SIG-M5 treated with dmso at 0.1 percent for 504 hours (cell line): Measurements from ENCODE around the gene SRSF2.
"Not testable (repeated sequence)": the region's sequence is repeated elsewhere in the genome, so short reads cannot be mapped to it uniquely, and the experiment has no call there.

Experiments used
- DNase-seq: peaks from one replicate; lab custom pipeline; 2025; ENCODE audit not compliant: unreplicated experiment; lab: John Stamatoyannopoulos, UW

SRSF2 gene

DNA sequence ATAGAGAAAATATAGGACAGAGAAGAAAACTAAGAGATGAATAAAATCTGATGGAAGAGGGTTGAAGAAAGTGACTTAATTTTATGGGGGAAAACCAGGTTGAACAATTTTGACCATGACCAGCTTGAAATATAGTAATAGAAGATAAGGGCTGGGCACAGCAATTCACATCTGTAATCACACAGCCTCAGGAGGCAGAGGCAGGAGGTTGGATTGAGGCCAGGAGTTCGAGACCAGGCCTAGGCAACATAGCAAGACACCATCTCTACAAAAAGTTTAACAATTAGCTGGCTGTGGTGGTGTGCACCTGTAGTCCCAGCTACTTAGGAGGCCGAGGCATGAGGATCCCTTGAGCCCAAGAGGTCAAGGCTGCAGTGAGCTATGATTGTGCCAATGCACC lies 35.1 kb downstream of the SRSF2 start:
- DNase-seq = no peak

DNA sequence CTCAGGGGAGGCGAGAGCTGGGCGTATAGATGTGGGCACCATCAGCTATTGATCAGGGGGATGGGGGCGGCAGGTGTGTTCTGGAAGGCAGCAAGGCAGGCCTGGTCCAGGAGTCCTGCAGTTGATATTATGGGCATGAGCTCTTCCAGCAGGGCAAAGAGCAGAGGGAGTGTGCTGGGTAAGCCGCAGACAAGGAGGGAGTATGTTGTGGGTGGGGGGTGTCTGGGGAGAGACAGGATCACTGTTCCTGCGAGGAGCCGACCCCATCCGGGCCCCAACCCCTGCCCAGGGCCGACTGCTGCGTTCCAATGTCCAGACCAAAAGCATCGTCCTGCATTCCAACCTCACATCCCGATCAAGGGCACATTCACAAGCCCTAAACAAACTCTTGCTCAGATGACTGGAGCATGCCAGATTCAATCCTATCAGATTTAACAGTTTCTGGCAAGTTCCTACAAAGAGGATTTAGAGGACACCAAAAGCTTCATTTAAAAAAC lies 35.6 kb downstream of the SRSF2 start:
- no peak for DNase-seq

DNA sequence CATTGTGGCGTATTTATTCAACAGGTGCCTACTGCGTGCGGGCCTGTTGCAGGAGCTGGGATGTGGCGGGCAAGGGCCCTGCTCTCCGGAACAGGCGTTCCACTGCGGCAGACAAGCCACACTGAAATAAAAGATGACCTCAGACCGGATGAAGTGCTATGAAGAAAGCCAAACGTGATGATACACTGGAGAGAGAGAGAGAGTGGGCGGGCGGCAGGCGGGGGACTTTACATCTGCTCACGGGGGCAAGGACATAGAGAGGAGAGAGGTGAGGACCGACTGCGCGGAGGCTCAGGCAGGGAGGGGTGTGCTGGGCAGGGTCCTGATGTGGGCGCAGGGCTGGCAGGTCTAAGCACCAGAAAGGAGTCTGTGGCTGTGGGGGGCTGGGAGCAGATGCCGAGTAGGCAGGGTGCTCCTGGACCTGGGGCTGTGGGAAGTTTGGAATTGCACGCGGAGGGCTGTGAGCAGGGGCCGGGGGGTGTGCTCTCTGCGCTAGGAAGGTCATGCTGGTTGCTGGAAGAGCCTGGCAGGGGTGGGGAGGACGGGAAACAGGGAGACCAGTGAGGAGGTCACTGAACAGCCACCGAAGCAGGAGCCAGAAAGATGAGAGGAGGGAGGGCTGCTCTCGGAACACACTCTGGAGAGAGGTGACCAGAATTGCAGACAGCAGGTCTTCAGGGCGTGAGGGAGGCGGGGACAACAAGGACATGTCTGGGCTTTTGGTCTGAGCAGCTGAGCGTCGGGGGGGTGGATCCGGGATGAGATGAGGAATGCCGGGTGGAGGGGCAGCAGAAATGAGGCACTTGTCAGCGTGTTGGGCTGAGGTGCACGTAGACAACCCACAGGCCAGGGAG lies 36.3 kb downstream of the SRSF2 start:
- no peak for DNase-seq

DNA sequence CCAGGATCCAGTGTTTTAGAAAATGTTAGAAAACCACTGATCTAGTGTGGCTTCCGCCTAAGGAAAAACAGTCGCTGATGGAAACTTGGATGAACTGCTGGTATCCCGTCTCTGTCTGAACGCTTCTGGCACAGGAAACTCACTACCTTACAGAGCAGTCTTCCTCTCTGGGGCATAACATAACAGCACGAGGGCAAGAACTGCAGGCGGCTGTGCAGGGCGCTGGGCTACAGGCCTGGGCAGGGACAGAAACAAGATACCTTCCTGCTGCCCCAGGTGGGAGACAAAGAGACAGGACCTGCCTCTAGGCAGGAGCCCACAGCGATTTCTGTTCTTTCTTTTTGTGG lies 36.9 kb downstream of the SRSF2 start:
- DNase-seq = no peak

DNA sequence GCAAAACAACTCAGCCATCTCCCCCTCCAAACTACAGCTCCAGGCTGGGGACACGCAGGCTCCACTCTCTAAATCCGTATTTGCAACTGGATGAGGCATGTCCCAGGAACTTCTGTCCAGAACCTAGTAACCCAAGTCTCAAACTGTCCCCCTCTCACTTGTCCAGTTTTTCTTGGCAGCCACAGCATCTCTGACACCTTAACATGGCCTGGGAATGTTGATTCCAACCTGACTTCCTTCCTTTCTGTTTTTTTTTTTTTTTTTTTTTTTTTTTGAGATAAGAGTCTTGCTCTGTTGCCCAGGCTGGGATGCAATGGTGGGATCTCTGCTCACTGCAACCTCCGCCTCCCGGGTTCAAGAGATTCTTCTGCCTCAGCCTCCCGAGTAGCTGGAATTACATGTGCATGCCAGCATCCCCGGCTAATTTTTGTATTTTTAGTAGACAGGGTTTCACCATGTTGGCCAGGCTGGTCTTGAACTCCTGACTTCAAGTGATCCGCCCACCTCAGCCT lies 38.6 kb downstream of the SRSF2 start:
- not testable (repeated sequence) for DNase-seq

DNA sequence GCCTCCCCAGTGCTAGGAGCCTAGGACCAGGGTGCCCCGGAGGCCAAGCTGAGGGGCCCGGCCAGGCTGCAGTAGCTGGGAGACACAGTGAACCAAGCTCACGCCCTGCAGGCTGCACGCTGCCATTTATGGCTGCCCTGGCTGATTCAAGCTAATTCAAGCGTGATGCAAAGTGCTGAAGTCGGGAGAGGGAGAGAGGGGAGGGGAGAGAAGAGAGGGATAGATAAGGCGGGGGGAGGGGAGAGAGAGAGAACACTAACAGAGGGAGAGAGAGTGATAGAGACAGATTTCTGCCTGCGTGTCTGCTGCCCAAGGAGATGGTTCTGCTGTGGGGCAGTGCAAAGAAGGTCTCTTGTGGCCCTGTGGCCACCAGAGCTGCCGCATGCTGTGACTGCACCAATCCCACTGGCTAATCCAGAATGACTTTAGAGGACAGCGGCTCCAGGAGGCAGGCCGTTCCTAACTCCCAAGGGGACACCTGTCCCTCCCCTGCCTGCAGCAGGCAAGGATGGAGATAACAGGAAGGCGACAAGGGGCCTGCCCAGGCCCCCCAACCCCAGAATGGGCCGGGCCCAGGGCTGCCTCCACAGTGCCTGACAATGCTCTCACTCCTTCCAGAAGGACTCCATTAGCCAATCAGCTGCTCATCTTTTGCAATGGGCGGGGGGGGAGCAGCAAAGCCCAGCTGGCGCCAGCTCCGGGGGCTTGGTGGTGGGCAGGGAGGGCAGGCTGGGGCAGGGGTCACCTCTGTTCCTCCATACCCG lies 39.2 kb downstream of the SRSF2 start:
- no peak for DNase-seq

DNA sequence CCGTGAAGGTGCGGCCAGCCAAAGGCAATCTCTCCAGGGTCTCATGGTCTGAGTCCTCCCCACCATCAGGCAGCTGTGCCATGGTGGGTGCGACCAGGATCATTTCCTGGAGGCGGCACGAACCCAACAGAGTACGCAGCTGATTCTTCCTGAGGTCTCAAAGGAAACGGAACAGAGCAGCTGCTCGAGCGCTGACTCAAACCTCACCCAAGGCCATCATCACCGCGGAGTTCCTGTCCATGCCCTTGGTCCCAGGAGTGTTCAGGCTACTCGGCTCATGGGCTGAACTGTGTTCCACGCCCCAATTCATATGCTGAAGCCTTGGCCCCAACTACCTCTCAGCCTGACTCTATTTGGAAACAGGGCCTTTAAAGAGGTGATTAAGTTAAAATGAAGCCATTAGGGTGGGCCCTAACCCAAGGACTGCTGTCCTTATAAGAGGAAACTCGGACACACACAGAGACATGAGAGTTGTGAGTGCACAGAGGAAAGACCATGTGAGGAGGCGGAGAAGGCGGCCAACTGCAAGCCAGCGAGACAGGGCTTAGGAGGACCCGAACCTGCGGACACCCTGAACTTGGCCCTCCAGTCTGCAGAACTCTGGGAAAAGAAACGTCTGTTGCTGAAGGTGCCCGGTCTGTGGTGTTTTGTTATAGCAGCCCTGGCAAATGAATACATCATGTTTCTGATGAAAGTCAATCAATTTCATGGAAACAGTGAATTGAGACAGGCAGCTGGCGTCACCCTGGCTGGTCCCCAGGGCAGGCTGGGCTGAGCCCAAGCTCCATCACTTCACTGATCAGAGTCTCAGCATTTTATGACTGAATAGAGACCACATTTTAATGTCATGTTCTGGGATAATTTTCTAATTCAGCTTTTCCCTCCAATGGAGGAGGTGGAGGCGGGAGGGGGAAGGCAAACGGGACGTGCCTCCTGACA lies 40.1 kb downstream of the SRSF2 start:
- no peak for DNase-seq

DNA sequence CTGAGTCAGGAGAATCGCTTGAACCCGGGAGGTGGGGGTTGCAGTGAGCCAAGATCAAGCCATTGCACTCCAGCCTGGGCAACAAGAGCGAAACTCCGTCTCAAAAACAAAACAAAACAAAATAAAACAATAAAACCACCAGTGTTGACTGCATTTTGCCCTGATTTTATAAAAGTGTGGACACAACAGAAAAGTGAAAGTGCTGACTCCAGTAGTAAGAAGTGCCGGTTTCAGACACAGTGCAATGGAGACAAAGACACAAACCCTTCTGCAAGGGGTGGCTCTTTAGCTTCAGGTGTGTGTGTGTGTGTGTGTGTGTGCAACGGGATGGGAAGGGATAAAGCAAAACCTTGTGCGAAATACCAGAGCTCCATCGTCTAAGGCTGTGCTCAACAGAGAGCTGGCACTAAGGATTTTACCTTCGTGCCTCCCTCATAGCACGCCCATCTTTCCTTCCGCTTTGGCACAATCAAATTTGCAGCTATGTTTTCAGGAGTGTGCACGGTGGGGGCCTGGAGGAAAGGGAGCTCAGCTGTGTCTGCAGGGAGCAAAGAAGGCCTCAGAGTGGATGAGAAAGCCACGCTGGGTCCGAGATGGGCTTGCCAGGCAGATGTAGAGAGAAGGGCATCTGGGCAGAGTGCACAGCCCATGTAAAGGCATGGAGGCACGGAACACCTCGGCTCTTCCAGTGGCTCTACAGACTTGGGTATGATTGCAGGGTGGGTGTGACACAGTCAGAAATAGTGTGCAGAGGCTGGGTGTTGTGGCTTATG lies 41.9 kb downstream of the SRSF2 start:
- DNase-seq = no peak

DNA sequence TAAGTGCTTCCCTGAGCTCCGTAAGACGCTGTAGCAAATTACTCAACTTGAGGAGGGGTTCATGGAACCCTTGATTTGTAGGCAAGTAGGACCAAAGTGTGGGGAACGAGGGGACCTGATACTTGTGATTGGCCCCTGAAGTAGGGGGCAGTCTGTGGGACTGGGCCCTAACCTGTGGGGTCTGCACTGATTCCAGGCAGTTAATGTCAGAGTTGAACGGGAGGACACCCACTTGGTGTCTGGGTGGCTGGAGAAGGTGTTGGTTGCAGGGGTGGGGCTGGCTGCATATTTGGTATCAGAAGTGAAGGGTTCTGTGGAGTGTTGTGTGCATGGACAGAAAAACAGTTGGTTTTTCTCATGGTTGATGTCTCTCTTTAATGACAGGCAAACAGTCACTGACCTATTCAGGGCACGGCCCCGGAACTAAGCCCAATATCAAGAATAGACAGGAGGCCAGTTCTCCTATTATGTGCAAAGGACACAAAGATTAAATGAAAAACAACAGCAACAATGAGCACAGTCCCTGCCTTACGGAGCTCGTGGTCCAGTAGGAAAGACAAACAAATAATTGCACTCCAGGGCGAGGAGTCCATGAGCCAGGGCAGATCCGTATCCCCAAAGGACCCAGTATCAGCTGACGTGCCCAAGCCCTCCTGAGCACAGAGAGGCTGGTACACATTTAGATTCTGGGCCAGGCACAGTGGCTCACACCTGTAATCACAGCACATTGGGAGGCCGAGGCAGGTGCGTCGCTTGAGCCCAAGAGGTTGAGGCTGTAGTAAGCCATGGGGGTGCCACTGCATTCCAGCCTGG lies 45.5 kb downstream of the SRSF2 start:
- no peak for DNase-seq

DNA sequence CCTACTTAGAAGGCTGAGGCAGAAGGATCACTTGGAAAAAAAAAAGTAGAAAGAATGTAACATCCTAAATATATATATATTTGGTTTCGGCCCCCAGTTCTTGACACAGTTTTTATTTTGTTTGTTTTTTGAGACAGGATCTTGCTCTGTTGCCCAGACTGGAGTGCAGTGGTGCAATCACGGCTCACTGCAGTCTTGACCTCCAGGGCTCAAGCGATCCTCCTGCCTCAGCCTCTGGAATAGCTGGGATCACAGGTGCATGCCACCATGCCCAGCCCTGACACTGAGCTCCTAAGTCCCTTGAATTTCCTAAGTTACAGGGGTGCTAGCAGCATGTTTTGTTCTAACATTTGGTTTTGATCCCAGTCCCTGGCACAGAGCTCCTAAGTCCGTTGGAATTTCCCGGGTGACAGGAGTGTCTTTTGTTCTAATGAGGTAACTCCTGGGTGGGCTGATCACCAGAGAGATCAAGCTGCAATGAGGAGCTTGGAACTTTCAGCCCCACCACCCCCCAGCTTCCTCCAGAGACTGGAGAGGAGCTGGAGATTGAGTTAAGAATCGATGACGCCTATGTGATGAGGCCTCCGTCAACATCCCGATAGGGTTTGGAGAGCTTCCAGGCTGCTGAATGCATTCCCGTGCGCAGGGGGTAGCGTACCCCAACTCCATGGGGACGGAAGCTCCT lies 46.4 kb downstream of the SRSF2 start:
- no peak for DNase-seq

DNA sequence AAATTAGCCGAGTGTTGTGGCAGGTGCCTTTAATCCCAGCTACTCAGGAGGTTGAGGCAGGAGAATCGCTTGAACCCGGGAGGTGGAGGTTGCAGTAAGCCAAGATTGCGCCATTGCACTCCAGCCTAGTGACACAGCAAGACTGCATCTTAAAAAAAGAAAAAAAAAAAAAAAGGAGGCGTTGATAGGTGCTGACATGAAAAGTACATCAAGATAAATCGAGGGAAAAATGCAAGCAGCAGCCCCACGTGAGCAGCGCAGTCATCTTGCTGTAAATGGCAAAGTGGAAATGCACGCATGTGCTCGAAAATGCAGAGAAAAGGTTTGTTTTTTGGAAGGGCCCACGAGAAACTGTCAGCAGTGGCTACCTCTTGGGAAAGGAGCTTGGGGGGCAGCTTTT lies 47.3 kb downstream of the SRSF2 start:
- DNase-seq = no peak

DNA sequence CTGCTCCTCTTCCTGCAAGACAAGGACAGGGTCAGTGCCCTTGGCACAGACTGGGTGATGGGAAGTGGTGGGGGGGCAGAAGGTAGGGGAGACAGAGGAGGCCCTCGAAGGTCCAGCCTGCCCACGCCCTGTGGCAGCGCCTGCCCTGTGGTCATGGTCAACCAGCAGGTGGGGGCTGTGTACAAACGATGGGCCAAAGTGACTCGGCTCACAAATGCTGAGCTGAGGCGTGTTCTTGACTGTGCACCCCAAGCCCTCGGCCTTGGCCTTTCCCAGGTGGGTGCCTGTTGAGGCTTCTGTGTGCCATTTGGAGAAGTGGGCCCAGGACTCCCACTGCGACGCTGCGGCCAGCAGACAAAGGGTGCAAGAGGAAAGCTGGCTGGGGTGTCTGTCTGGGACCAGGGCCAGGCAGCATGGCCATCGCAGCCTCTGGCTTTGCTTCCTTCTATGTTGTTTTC lies 48.9 kb downstream of the SRSF2 start:
- no peak for DNase-seq

DNA sequence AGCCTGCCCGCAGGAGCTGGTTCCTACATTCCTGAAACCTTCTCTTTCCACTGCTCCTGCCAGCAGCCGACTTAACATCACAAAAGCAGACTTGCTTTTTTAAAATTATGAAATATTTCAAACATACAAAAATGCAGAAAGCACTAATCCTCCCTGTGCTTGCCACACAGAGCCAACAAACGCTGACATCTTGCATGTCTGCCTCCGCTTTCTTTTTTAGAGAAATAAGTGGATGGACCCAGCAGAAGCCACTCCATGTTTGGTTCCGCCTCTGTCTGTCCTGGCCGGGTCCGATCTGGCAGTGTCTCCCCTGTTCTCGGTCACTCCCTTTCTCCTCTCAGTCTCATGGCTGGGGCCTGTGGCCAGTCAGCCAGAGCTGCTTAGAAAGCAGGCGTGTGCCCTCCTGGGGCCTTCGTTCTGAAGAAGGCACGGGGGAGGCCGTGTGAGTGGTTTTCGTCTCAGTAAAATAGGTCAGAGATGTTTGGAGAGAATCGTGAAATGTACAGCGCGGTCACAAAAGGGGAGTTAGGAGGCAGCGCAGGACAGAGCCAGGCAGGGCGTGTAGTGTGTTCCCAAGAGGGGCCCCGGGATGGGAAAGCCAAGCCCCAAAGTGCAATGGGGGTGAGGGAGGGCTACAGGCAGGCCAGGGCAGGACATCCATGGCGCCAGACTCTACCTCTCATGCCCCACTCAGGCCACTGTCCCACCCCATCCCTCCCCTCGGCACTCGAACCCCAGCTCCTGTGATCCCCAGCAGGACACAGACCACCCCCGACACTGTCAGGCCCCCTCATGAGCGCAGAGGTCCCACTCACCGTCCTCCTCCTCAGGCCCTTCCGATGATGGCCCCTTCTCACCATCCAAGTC lies 49.6 kb downstream of the SRSF2 start:
- DNase-seq = no peak

DNA sequence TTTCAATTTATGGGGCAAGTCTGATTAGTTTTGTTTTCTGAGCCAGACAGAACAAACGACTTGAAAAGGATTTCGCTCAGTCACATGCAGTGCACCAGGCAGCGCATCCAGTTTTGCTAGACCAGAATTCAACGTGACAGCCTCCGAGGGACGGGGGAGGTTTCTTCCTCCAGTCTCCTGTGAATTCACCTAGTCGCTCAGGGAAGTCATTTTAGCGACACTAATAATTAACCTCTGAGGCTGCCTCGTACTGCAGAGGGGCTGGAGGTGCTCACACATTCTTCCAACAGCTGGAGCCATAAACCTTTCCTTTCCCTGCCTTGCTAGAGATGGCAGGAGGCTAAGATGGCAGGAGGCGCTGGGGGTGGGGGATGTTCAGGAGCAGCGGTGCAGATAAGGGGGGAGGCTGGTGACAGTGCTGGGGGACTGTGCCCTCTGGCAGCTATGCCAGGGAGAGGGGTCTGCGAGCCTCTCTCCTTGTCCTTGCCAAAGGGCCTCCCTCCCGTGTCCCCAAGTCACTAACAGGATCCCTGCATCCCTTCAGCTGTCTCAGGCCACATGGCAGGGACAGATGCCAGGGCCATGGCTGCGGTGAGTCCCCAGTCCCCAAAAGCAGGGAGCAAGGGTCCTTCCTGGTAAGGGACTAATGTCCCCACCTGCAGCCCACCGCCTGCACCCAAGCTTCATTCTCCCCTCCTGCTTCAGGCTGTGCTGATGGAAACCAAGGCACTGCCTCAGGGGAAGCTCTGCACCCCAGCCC lies 50.4 kb downstream of the SRSF2 start:
- no peak for DNase-seq

DNA sequence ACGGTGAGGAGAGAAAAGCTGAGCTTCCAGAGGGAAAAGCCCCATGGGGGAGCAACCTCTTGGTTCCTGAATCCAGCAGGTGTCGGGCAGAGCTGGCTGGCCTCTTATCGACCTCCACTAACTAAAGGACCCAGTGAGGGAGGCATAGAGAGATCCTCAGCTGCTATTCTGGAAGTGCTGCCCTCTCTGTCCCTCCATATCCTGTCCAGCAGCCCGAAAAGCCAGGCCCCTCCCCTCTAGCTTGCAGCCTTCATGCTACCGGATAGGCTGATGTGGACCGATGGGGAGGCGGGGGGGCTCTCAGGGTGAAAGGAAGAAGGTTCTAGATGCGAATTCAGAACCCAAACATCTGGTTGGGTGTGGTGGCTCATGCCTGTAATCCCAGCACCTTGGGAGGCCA lies 51.3 kb downstream of the SRSF2 start:
- DNase-seq = no peak

DNA sequence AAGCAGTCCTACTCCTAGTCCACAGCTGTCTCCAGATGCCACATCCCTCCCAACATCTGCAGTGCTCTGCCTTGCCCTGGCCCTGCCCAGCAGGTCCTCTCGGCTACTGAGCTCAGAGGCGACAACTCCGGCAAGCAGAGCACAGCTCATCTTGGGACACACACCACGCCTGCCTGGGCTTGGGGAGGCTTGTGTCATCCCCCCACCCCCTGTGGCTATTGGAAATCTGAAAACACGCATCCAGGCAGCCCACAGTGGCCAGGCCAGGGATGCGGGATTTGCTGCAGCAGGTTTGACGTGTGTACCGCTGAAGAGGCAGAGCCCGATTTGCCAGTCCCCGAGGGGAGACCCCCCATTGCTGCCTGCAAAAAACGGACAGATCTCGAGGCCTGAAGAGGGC lies 51.8 kb downstream of the SRSF2 start:
- no peak for DNase-seq

DNA sequence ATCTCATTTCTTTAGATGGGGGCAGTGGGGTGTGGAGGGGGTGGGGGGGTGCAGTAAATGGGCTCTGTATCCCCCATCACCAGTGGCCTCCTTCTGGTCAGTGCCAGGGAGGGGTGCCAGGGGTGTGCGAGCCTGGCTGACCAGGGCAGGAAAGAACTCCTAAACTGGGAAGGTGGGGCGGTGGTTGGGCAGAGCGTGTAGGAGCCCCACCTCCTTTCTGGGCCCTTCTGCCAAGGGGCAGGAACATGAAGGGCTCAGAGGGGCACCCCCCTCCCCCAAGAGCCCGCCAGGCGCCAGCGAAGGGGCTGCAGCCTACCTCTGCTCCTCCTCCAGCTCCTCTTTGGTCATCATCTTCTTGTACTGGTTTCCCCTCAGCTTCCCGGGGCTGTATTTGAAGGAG lies 52.4 kb downstream of the SRSF2 start:
- no peak for DNase-seq
